ENCODE results near the gene VOPP1. TPM values are rescaled to one million over a fixed set of nuclear protein-coding genes. Genes with fewer than 3 reads are reported as not detected.

VOPP1 gene
- total and polyA plus RNA-seq, 2 donors (not counting 3 experiments of a cell fraction or from before 2014, with no cell fraction given) = 85.6 to 154 TPM

DNA sequence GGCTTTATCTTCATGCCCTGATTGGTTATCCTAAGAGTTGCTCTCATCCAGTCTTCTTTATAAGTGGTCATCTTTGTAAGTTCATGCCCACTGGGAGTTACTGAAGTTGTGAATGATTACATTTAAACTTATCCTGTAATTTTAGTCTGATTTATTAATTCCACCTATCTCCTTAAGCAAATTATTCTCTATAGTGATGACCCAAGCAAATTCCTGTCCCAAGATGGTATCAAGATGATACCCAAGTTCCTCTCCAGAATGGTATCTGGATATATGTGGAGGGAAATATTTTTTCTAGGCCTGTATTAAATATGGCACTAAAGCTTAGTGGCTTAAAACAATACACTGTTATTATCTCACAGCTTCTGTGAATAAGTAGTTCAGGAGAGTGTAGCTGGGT lies 22.6 kb upstream of the VOPP1 start:
- dilution Hi-C loops (cut with MboI; ENCODE audit: extremely low pct_ligation_motif_present, low sequenced_read_pairs) = no loop called here

DNA sequence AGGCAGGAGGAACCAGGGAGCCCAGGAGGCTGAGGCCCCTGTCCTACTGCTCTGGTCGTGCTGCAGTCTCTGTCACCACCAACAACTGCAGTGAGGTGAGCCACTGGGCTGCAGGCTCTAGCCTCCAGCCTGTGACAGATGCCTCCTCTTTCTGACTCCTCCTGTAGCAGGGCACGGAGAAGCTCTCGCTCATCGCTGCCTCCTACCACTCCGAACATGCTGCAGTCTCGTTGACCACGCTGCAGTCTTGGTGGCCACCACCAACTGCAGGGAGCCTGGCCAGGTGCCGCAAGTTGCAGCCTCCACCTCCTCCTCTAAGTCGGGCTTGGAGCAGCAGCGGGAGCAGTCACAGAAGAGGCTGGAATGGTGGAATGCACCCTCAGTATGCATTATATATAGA lies 22.1 kb upstream of the VOPP1 start:
- Histone ChIP-seq H3K9ac (replicated peaks; ENCODE audit: extremely low read depth, insufficient read depth, low read length) (no peak overlapping the region), H3K9me1 (replicated peaks; ENCODE audit: control insufficient read depth, extremely low read depth, insufficient read depth, low read length) (no peaks in the 10 kb centered on the region), H3K79me2 (ENCODE audit: control insufficient read depth, insufficient read depth, low read length) (no peaks in the 10 kb centered on the region), H3K27me3 (ENCODE audit: control insufficient read depth in 2 of 2, insufficient read depth in 2 of 2, low read length in 2 of 2) (peaks cover under 1 to 2% of the 10 kb centered on the region in 2 experiments), H3K27ac (ENCODE audit: insufficient read depth, low read depth, low read length) (no peak overlapping the region), H3K4me2 (ENCODE audit: insufficient read depth, low read length) (no peak overlapping the region), H2AFZ (ENCODE audit: low read depth, low read length) (no peak overlapping the region), H3K4me1 (ENCODE audit: control insufficient read depth, extremely low read depth, insufficient read depth, low read length) (peaks cover 8% of the 10 kb centered on the region), H3K9me3 (replicated peaks; ENCODE audit: control insufficient read depth, insufficient read depth, low read length) (no peaks in the 10 kb centered on the region), H3K36me3 (ENCODE audit: control insufficient read depth in 2 of 2, extremely low read depth in 1 of 2, insufficient read depth in 2 of 2, low read length in 2 of 2) (no peaks in the 10 kb centered on the region), H3K4me3 (replicated peaks in 1 of 3; ENCODE audit: insufficient read depth in 1 of 3, low read depth in 1 of 3, low read length in 3 of 3) (no peak overlapping the region), H4K20me1 (replicated peaks; ENCODE audit: control insufficient read depth, extremely low read depth, insufficient read depth, low read length) (no peaks in the 10 kb centered on the region)
- intact Hi-C loops (cut with micrococcal nuclease) = no loop called here
- TF ChIP-seq, protein P1, sequence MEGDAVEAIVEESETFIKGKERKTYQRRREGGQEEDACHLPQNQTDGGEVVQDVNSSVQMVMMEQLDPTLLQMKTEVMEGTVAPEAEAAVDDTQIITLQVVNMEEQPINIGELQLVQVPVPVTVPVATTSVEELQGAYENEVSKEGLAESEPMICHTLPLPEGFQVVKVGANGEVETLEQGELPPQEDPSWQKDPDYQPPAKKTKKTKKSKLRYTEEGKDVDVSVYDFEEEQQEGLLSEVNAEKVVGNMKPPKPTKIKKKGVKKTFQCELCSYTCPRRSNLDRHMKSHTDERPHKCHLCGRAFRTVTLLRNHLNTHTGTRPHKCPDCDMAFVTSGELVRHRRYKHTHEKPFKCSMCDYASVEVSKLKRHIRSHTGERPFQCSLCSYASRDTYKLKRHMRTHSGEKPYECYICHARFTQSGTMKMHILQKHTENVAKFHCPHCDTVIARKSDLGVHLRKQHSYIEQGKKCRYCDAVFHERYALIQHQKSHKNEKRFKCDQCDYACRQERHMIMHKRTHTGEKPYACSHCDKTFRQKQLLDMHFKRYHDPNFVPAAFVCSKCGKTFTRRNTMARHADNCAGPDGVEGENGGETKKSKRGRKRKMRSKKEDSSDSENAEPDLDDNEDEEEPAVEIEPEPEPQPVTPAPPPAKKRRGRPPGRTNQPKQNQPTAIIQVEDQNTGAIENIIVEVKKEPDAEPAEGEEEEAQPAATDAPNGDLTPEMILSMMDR (IDR thresholded peaks at IDR 0.05; ENCODE audit: extremely low read depth in 1 of 2, insufficient read depth in 1 of 2, low read depth in 1 of 2, low read length in 2 of 2) = no peak
- TF ChIP-seq JUN (IDR thresholded peaks at IDR 0.05; ENCODE audit: borderline replicate concordance, insufficient read depth, insufficient read length, low read depth) = no peak
- TF ChIP-seq, protein P2, sequence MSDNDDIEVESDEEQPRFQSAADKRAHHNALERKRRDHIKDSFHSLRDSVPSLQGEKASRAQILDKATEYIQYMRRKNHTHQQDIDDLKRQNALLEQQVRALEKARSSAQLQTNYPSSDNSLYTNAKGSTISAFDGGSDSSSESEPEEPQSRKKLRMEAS (IDR thresholded peaks at IDR 0.05; ENCODE audit: insufficient read depth, insufficient read length) = no peak
- TF ChIP-seq POLR2A (IDR thresholded peaks at IDR 0.05; ENCODE audit: low read depth, low read length) = no peak
- TF ChIP-seq GATA2 (IDR thresholded peaks at IDR 0.05; ENCODE audit: insufficient read depth, insufficient read length, low read depth, low read length) = no peak
- TF ChIP-seq FOS (IDR thresholded peaks at IDR 0.05; ENCODE audit: borderline replicate concordance, insufficient read depth, low read length) = no peak
- no peak for TF ChIP-seq MYC (IDR thresholded peaks at IDR 0.05; ENCODE audit: low read depth, low read length)
- FAIRE-seq (no peak), DNase-seq (ENCODE audit: low read depth, low spot score) (no peak)
- ChIA-PET POLR2A (no interaction called here), CTCF (interaction anchor here (1.6 kb wide), 1 partner anchor 125 kb away, joined by 3 read pairs; no protein-coding TSS in a partner anchor)
- BruUV-seq (replicated peaks) = no TSS peak
- dilution Hi-C loops (cut with MboI; ENCODE audit: extremely low pct_ligation_motif_present, low sequenced_read_pairs) = no loop called here

More for the DNA sequence above, 22.6 kb upstream of the VOPP1 start:
- Histone ChIP-seq H2AFZ (ENCODE audit: low read depth, low read length) (no peak overlapping the region), H3K79me2 (ENCODE audit: control insufficient read depth, insufficient read depth, low read length) (no peaks in the 10 kb centered on the region), H3K36me3 (ENCODE audit: control insufficient read depth in 2 of 2, extremely low read depth in 1 of 2, insufficient read depth in 2 of 2, low read length in 2 of 2) (no peaks in the 10 kb centered on the region), H3K9me1 (replicated peaks; ENCODE audit: control insufficient read depth, extremely low read depth, insufficient read depth, low read length) (no peaks in the 10 kb centered on the region), H3K4me1 (ENCODE audit: control insufficient read depth, extremely low read depth, insufficient read depth, low read length) (peaks cover 8% of the 10 kb centered on the region), H3K27me3 (ENCODE audit: control insufficient read depth in 2 of 2, insufficient read depth in 2 of 2, low read length in 2 of 2) (peaks cover 4 to 5% of the 10 kb centered on the region in 2 experiments), H3K4me2 (ENCODE audit: insufficient read depth, low read length) (no peak overlapping the region), H3K27ac (ENCODE audit: insufficient read depth, low read depth, low read length) (no peak overlapping the region), H3K9ac (replicated peaks; ENCODE audit: extremely low read depth, insufficient read depth, low read length) (no peak overlapping the region), H4K20me1 (replicated peaks; ENCODE audit: control insufficient read depth, extremely low read depth, insufficient read depth, low read length) (no peaks in the 10 kb centered on the region), H3K4me3 (replicated peaks in 1 of 3; ENCODE audit: insufficient read depth in 1 of 3, low read depth in 1 of 3, low read length in 3 of 3) (no peak overlapping the region), H3K9me3 (replicated peaks; ENCODE audit: control insufficient read depth, insufficient read depth, low read length) (no peaks in the 10 kb centered on the region)
- no peak for FAIRE-seq
- no peak for DNase-seq (ENCODE audit: low read depth, low spot score)
- CTCF ChIA-PET = interaction anchor here (1.2 to 1.6 kb wide), 2 partner anchors 126 to 314 kb away, joined by 3 read pairs; no protein-coding TSS in a partner anchor
- no peak for TF ChIP-seq EZH2 (IDR thresholded peaks at IDR 0.05; ENCODE audit: borderline replicate concordance, low read depth, low read length, severe bottlenecking)
- POLR2A ChIA-PET = no interaction called here
- no TSS peak for BruUV-seq (replicated peaks)
- intact Hi-C loops (cut with micrococcal nuclease) = no loop called here
